HEK293T (cell line): ENCODE results near the gene VARS2.

Experiments
- CTCF ChIA-PET: fragments of 350-600 bp; formaldehyde crosslinking; extraction: SDS; loops from one replicate; lab custom pipeline; 2021; ENCODE audit warnings: antibody characterized with exemption, inconsistent platforms; lab: Yijun Ruan, JAX
- POLR2A ChIA-PET: fragments of 350-600 bp; formaldehyde crosslinking; extraction: SDS; loops from one replicate; lab custom pipeline; 2020; ENCODE audit warnings: antibody characterized with exemption, inconsistent platforms; lab: Yijun Ruan, JAX
- DNase-seq: peaks from one replicate; pipeline ENCODE4 v3.0.0; 2012; ENCODE audit warnings: mixed read lengths; ENCODE audit errors: extremely low spot score
- ARNT ChIP-seq: fragments of 450-650 bp; IDR thresholded peaks from 2 replicates; pipeline ENCODE4 v1.6.1; 2017; ENCODE audit warnings: mild to moderate bottlenecking
- BHLHE40 ChIP-seq: fragments of 450-650 bp; IDR thresholded peaks from 2 replicates; pipeline ENCODE4 v1.6.1; 2016; ENCODE audit warnings: mild to moderate bottlenecking, moderate library complexity, borderline replicate concordance
- CTBP1 ChIP-seq: fragments of 450-650 bp; IDR thresholded peaks from 2 replicates; pipeline ENCODE4 v1.6.1; 2016; ENCODE audit warnings: borderline replicate concordance
- ELF4 ChIP-seq: fragments of 450-650 bp; IDR thresholded peaks from 2 replicates; pipeline ENCODE4 v1.6.1; 2017; ENCODE audit warnings: antibody characterized with exemption
- FOXA1 ChIP-seq: fragments of 450-650 bp; IDR thresholded peaks from 2 replicates; pipeline ENCODE4 v1.6.1; 2016; ENCODE audit warnings: mild to moderate bottlenecking
- FOXK2 ChIP-seq: fragments of 450-650 bp; IDR thresholded peaks from 2 replicates; pipeline ENCODE4 v1.6.1; 2016; ENCODE audit warnings: mild to moderate bottlenecking
- FOXM1 ChIP-seq: fragments of 450-650 bp; IDR thresholded peaks from 2 replicates; pipeline ENCODE4 v1.6.1; 2017; ENCODE audit warnings: mild to moderate bottlenecking, borderline replicate concordance
- HDGF ChIP-seq: fragments of 450-650 bp; IDR thresholded peaks from 2 replicates; pipeline ENCODE4 v1.6.1; 2017; ENCODE audit warnings: antibody characterized with exemption, borderline replicate concordance
- L3MBTL2 ChIP-seq: fragments of 450-650 bp; conservative IDR thresholded peaks from 2 replicates; pipeline ENCODE4 v1.6.1; 2016; ENCODE audit warnings: mild to moderate bottlenecking
- LEF1 ChIP-seq: fragments of 450-650 bp; IDR thresholded peaks from 2 replicates; pipeline ENCODE4 v1.6.1; 2017; ENCODE audit warnings: mild to moderate bottlenecking, borderline replicate concordance
- NFRKB ChIP-seq: fragments of 450-650 bp; IDR thresholded peaks from 2 replicates; pipeline ENCODE4 v1.6.1; 2016; ENCODE audit warnings: mild to moderate bottlenecking, moderate library complexity
- PKNOX1 ChIP-seq: fragments of 450-650 bp; IDR thresholded peaks from 2 replicates; pipeline ENCODE4 v1.6.1; 2016
- SP1 ChIP-seq: fragments of 450-650 bp; IDR thresholded peaks from 2 replicates; pipeline ENCODE4 v1.6.1; 2017
- SUZ12 ChIP-seq: fragments of 450-650 bp; IDR thresholded peaks from 2 replicates; pipeline ENCODE4 v1.6.1; 2016; ENCODE audit warnings: mild to moderate bottlenecking
- TARDBP ChIP-seq: fragments of 450-650 bp; IDR thresholded peaks from 2 replicates; pipeline ENCODE4 v1.6.1; 2016
- ZNF384 ChIP-seq: fragments of 450-650 bp; IDR thresholded peaks from 2 replicates; pipeline ENCODE4 v1.6.1; 2016

VARS2 gene

GRCh38 chr6:30887901-30888815, 25.9 kb upstream of the VARS2 start:
- ChIA-PET POLR2A (interaction anchor here (0.7 to 1.6 kb wide), 2 partner anchors 20 to 333 kb away, joined by 3 to 5 read pairs; partner anchors contain the start of gene GTF2H4), CTCF (interaction anchor here (0.6 to 1.7 kb wide), 3 partner anchors 60 to 406 kb away, joined by 3 to 4 read pairs (median 3); no protein-coding TSS in a partner anchor)
- TF ChIP-seq BHLHE40 = no peak
- no peak for TF ChIP-seq FOXA1
- no peak for TF ChIP-seq HDGF
- TF ChIP-seq TARDBP = no peak
- no peak for TF ChIP-seq ARNT
- no peak for TF ChIP-seq FOXK2
- TF ChIP-seq NFRKB = no peak
- no peak for TF ChIP-seq FOXM1
- no peak for DNase-seq

GRCh38 chr6:30888816-30889495, 25.1 kb upstream of the VARS2 start:
- no peak for TF ChIP-seq CTBP1
- ChIA-PET POLR2A (interaction anchor here (0.7 to 1.6 kb wide), 2 partner anchors 19 to 333 kb away, joined by 3 to 5 read pairs; partner anchors contain the start of gene GTF2H4), CTCF (interaction anchor here (0.6 to 1.7 kb wide), 4 partner anchors 20 to 198 kb away, joined by 3 to 8 read pairs (median 4); no protein-coding TSS in a partner anchor)
- no peak for DNase-seq

- TF ChIP-seq LEF1 (no peak), CTBP1 (no peak), L3MBTL2 (no peak), ZNF384 (no peak), SP1 (no peak), TARDBP (no peak), FOXK2 (no peak), ELF4 (no peak), NFRKB (no peak), FOXA1 (no peak), ARNT (no peak), FOXM1 (no peak), PKNOX1 (no peak), SUZ12 (no peak), HDGF (no peak), BHLHE40 (no peak)
- POLR2A ChIA-PET = interaction anchor here (1.6 kb wide), 1 partner anchor 18 kb away, joined by 5 read pairs; the partner anchor contains the start of gene GTF2H4
- DNase-seq = no peak
- CTCF ChIA-PET = interaction anchor here (0.6 to 1.7 kb wide), 4 partner anchors 21 to 198 kb away, joined by 3 to 8 read pairs (median 4); no protein-coding TSS in a partner anchor
Measured at GRCh38 chr6:30889496-30889885, 24.5 kb upstream of the VARS2 start.

GRCh38 chr6:30889921-30890645, 24.0 kb upstream of the VARS2 start:
- TF ChIP-seq FOXA1 (no peak), LEF1 (no peak), FOXM1 (no peak), CTBP1 (no peak), HDGF (no peak), PKNOX1 (no peak), SUZ12 (no peak), ZNF384 (no peak), FOXK2 (no peak), TARDBP (no peak), ELF4 (no peak), ARNT (no peak), SP1 (no peak), NFRKB (no peak), BHLHE40 (no peak), L3MBTL2 (no peak)
- CTCF ChIA-PET = interaction anchor here (0.5 to 1.7 kb wide), 3 partner anchors 21 to 68 kb away, joined by 3 to 4 read pairs (median 4); no protein-coding TSS in a partner anchor
- POLR2A ChIA-PET = no interaction called here
- no peak for DNase-seq

GRCh38 chr6:30890646-30891449, 23.2 kb upstream of the VARS2 start:
- ChIA-PET POLR2A (no interaction called here), CTCF (interaction anchor here (0.5 kb wide), 1 partner anchor 69 kb away, joined by 4 read pairs; no protein-coding TSS in a partner anchor)
- no peak for TF ChIP-seq SP1
- TF ChIP-seq ELF4 = no peak
- no peak for TF ChIP-seq ARNT
- TF ChIP-seq FOXA1 = no peak
- TF ChIP-seq FOXK2 = no peak
- no peak for TF ChIP-seq FOXM1
- no peak for TF ChIP-seq ZNF384
- TF ChIP-seq SUZ12 = no peak
- TF ChIP-seq L3MBTL2 = no peak
- TF ChIP-seq NFRKB = no peak
- TF ChIP-seq LEF1 = no peak
- no peak for TF ChIP-seq HDGF
- no peak for TF ChIP-seq TARDBP
- TF ChIP-seq PKNOX1 = no peak
- no peak for DNase-seq
